AG04450 (cell line): ENCODE results near the gene NLGN4Y. TPM values are rescaled to one million over a fixed set of nuclear protein-coding genes. Genes with fewer than 3 reads are reported as not detected.

Experiments used
- CTCF ChIA-PET: fragments of 300-600, 350-600 bp; formaldehyde crosslinking; extraction: SDS; loops from one replicate; lab custom pipeline; 2022; ENCODE audit warnings: antibody characterized with exemption, inconsistent platforms; lab: Charles Lee
- POLR2A ChIA-PET: fragments of 350-600 bp; formaldehyde crosslinking; extraction: SDS; loops from one replicate; lab custom pipeline; 2021; ENCODE audit warnings: antibody characterized with exemption, inconsistent platforms; lab: Yijun Ruan, JAX
- DNase-seq: peaks from one replicate; pipeline ENCODE4 v3.0.0-alpha.2; 2011; ENCODE audit warnings: low read depth, low spot score
- H3K27ac ChIP-seq: one replicate; pipeline ENCODE4 v1.5.1; 2012; ENCODE audit warnings: low read depth, low read length, control low read depth
- H3K27me3 ChIP-seq: one replicate; pipeline ENCODE4 v1.6.0; 2012; ENCODE audit warnings: low read length; ENCODE audit not compliant: control insufficient read depth, insufficient read depth
- H3K4me3 ChIP-seq: 2 replicates; pipeline ENCODE4 v1.5.1; 2011; ENCODE audit warnings: mild to moderate bottlenecking, low read depth, low read length, control low read depth
- H3K9me3 ChIP-seq: 2 replicates; pipeline ENCODE4 v1.5.1; 2012; ENCODE audit warnings: low read length; ENCODE audit not compliant: control insufficient read depth, insufficient read depth
- CTCF ChIP-seq: IDR thresholded peaks from 2 replicates; pipeline ENCODE4 v1.5.1; 2011; ENCODE audit warnings: low read depth, low read length, control low read depth, inconsistent platforms
- polyA plus RNA-seq: library from polyadenylated mRNA; depleted of rRNA; stranded (reverse); fragments of >200 nt; gene quantifications from 2 replicates; pipeline ENCODE4 v1.2.3, GENCODE V29; 2011

NLGN4Y gene
- polyA plus RNA-seq, 1 experiment: 28.5 TPM

- ChIA-PET POLR2A (no interaction called here), CTCF (no interaction called here)
- Histone ChIP-seq H3K9me3 (no peaks in the 10 kb centered on the region; the same call in 1 of the 2 replicates), H3K27ac (no peak overlapping the region), H3K27me3 (peaks cover 3% of the 10 kb centered on the region), H3K4me3 (peak overlapping the region; percentile 71)
- no peak for TF ChIP-seq CTCF
- no peak for DNase-seq
These were observed 1.9 kb upstream of the NLGN4Y start for GRCh38 chrY:14522379-14522950.

- Histone ChIP-seq H3K9me3 (no peaks in the 10 kb centered on the region; the same call in 1 of the 2 replicates), H3K27me3 (peaks cover 3% of the 10 kb centered on the region), H3K27ac (no peak overlapping the region), H3K4me3 (peak overlapping the region; percentile 71)
- CTCF ChIA-PET: no interaction called here
- no peak for DNase-seq
- POLR2A ChIA-PET: no interaction called here
- no peak for TF ChIP-seq CTCF
These were observed 648 bp upstream of the NLGN4Y start for GRCh38 chrY:14523491-14524271.

GRCh38 chrY:14525315-14525714 lies 986 bp downstream of the NLGN4Y start:
- Histone ChIP-seq H3K9me3 (no peaks in the 10 kb centered on the region; the same call in 1 of the 2 replicates), H3K27me3 (no peaks in the 10 kb centered on the region), H3K27ac (peak overlapping the region; percentile 57), H3K4me3 (peak overlapping the region; percentile 71)
- ChIA-PET POLR2A (no interaction called here), CTCF (no interaction called here)
- peak; percentile 39 for TF ChIP-seq CTCF
- no peak for DNase-seq

- no peaks in the 10 kb centered on the region for H3K27me3 ChIP-seq
- DNase-seq: no peak
- POLR2A ChIA-PET: no interaction called here
- TF ChIP-seq CTCF: no peak
- H3K4me3 ChIP-seq: no peak overlapping the region
- CTCF ChIA-PET: no interaction called here
- no peak overlapping the region for H3K27ac ChIP-seq
- H3K9me3 ChIP-seq: no peaks in the 10 kb centered on the region; the same call in 1 of the 2 replicates
These were observed 4.0 kb downstream of the NLGN4Y start for GRCh38 chrY:14528361-14528760.

- POLR2A ChIA-PET: no interaction called here
- H3K27me3 ChIP-seq: no peaks in the 10 kb centered on the region
- no peak overlapping the region for H3K27ac ChIP-seq
- H3K9me3 ChIP-seq: no peaks in the 10 kb centered on the region
- H3K4me3 ChIP-seq: no peak overlapping the region
- no peak for DNase-seq
- no peak for TF ChIP-seq CTCF
- CTCF ChIA-PET: no interaction called here
These were observed 12.4 kb downstream of the NLGN4Y start for GRCh38 chrY:14536703-14537102.
